Astrocyte of the hippocampus (primary cell): Measurements from ENCODE around the gene GPR35.
A peak's percentile ranks its signal among the peaks of the same experiment; 100 is the strongest.

Experiments
- DNase-seq: peaks from one replicate; pipeline ENCODE4 v3.0.0; 2011; ENCODE audit warnings: low read depth, low spot score

GPR35 gene

GRCh38 chr2:240622531-240623235 lies 2.6 kb upstream of the GPR35 start:
- peak; percentile 18 for DNase-seq

GRCh38 chr2:240623531-240624010 lies 1.7 kb upstream of the GPR35 start:
- DNase-seq = no peak

- DNase-seq = no peak
Observed at GRCh38 chr2:240624011-240624949, 1.0 kb upstream of the GPR35 start.

- no peak for DNase-seq
Observed at GRCh38 chr2:240626531-240627300, 1.4 kb downstream of the GPR35 start.

GRCh38 chr2:240627736-240628506 lies 2.6 kb downstream of the GPR35 start:
- no peak for DNase-seq

GRCh38 chr2:240628507-240628807 lies 3.2 kb downstream of the GPR35 start:
- DNase-seq = no peak

GRCh38 chr2:240628808-240629618 lies 3.7 kb downstream of the GPR35 start:
- no peak for DNase-seq

GRCh38 chr2:240629619-240629967 lies 4.3 kb downstream of the GPR35 start:
- no peak for DNase-seq

GRCh38 chr2:240629968-240630770 lies 4.9 kb downstream of the GPR35 start:
- no peak for DNase-seq

GRCh38 chr2:240630771-240631547 lies 5.7 kb downstream of the GPR35 start:
- no peak for DNase-seq

- DNase-seq = no peak
Observed at GRCh38 chr2:240631548-240632305, 6.4 kb downstream of the GPR35 start.

- DNase-seq = no peak
Observed at GRCh38 chr2:240632306-240632721, 7.0 kb downstream of the GPR35 start.

- no peak for DNase-seq
Observed at GRCh38 chr2:240635121-240635997, 10.1 kb downstream of the GPR35 start.

GRCh38 chr2:240635998-240636547 lies 10.8 kb downstream of the GPR35 start:
- no peak for DNase-seq

GRCh38 chr2:240636563-240637115 lies 11.4 kb downstream of the GPR35 start:
- DNase-seq = no peak

- no peak for DNase-seq
Observed at GRCh38 chr2:240637116-240637900, 12.0 kb downstream of the GPR35 start.
